Panc1 (cell line): Measurements from ENCODE around the gene CUTA.
"Not testable (repeated sequence)": the region's sequence is repeated elsewhere in the genome, so short reads cannot be mapped to it uniquely, and the experiment has no call there.

ENCODE experiments used
- CTCF ChIP-seq: fragments of 450-650 bp; IDR thresholded peaks from 2 replicates; pipeline ENCODE4 v1.5.1; 2017; ENCODE audit warnings: mild to moderate bottlenecking
- TCF7L2 ChIP-seq: IDR thresholded peaks from 2 replicates; pipeline ENCODE4 v1.6.1; 2011; ENCODE audit warnings: mild to moderate bottlenecking, low read depth, low read length, inconsistent platforms

- not testable (repeated sequence) for TF ChIP-seq CTCF, TCF7L2
These were observed 18.0 kb downstream of the CUTA start for GRCh38 chr6:33399881-33400280.
